HEK293 (cell line): ENCODE measurements around the gene PARD3.
A peak's percentile ranks its signal among the peaks of the same experiment; 100 is the strongest.

Source experiments
- CTCF ChIA-PET: fragments of 350-600 bp; formaldehyde crosslinking; extraction: SDS; loops from one replicate; lab custom pipeline; 2021; ENCODE audit warnings: antibody characterized with exemption; lab: Yijun Ruan, JAX
- POLR2A ChIA-PET: fragments of 300-600 bp; formaldehyde crosslinking; extraction: SDS; loops from one replicate; lab custom pipeline; 2020; ENCODE audit warnings: antibody characterized with exemption, inconsistent platforms; lab: Yijun Ruan, JAX
- H3K27ac ChIP-seq: fragments of 200-500 bp; sonication (Bioruptor generic); 2 replicates; pipeline ENCODE4 v1.5.1; 2014; ENCODE audit warnings: low read depth, low read length, control low read depth, inconsistent platforms; ENCODE audit errors: extremely low read depth
- H3K36me3 ChIP-seq, 2 experiments: fragments of 200-500 bp in 1 of 2; sonication (Bioruptor generic) in 1 of 2; 1 replicate in 1 of 2; 2 replicates in 1 of 2; pipeline ENCODE4 v1.5.1; 2014 to 2017; ENCODE audit warnings: inconsistent platforms in 2 of 2, low read length in 2 of 2; ENCODE audit not compliant: control insufficient read depth in 2 of 2, insufficient read depth in 1 of 2
- H3K4me1 ChIP-seq: fragments of 200-500 bp; sonication (Bioruptor generic); 2 replicates; pipeline ENCODE4 v1.5.1; 2014; ENCODE audit warnings: mild to moderate bottlenecking, low read length, inconsistent platforms; ENCODE audit not compliant: control insufficient read depth, insufficient read depth
- H3K4me3 ChIP-seq: 2 replicates; pipeline ENCODE4 v1.5.1; 2011; ENCODE audit warnings: low read depth, mild to moderate bottlenecking, control low read depth, low read length, moderate library complexity
- H3K9me3 ChIP-seq: fragments of 200-500 bp; sonication (Bioruptor generic); 2 replicates; pipeline ENCODE4 v1.5.1; 2014; ENCODE audit warnings: low read depth, low read length, inconsistent platforms; ENCODE audit not compliant: control insufficient read depth, insufficient read depth
- ATF2 ChIP-seq: fragments of 450-650 bp; formaldehyde crosslinking; IDR thresholded peaks from 2 replicates; pipeline ENCODE4 v1.5.1; 2016; ENCODE audit warnings: missing biosample characterization, missing genetic modification characterization, low read depth
- INSM2 ChIP-seq: fragments of 450-650 bp; formaldehyde crosslinking; IDR thresholded peaks from 2 replicates; pipeline ENCODE4 v1.5.1; 2016; ENCODE audit warnings: missing biosample characterization, missing genetic modification characterization
- MEIS1 ChIP-seq: sonication (generic); formaldehyde crosslinking; IDR thresholded peaks from 2 replicates; pipeline ENCODE4 v1.8.1; 2022; ENCODE audit warnings: missing genetic modification reagents, mild to moderate bottlenecking, borderline replicate concordance
- RBAK ChIP-seq: fragments of 450-650 bp; formaldehyde crosslinking; IDR thresholded peaks from 2 replicates; pipeline ENCODE4 v1.5.1; 2016; ENCODE audit warnings: missing biosample characterization, missing genetic modification characterization
- SP7 ChIP-seq: fragments of 450-650 bp; formaldehyde crosslinking; IDR thresholded peaks from 2 replicates; pipeline ENCODE4 v1.5.1; 2016; ENCODE audit warnings: missing biosample characterization, missing genetic modification characterization
- TRIM28 ChIP-seq: IDR thresholded peaks from 2 replicates; pipeline ENCODE4 v1.6.1; 2011; ENCODE audit warnings: low read length, control low read depth, borderline replicate concordance
- ZBTB20 ChIP-seq: fragments of 450-650 bp; formaldehyde crosslinking; IDR thresholded peaks from 2 replicates; pipeline ENCODE4 v1.5.1; 2016; ENCODE audit warnings: missing biosample characterization, missing genetic modification characterization
- ZBTB26 ChIP-seq: fragments of 450-650 bp; formaldehyde crosslinking; optimal IDR thresholded peaks from 2 replicates; pipeline ENCODE3; 2016; ENCODE audit warnings: missing biosample characterization, mild to moderate bottlenecking, missing genetic modification characterization
- ZFHX2 ChIP-seq: fragments of 450-650 bp; formaldehyde crosslinking; conservative IDR thresholded peaks from 2 replicates; pipeline ENCODE4 v1.5.1; 2016; ENCODE audit warnings: missing biosample characterization, missing genetic modification characterization
- ZFP41 ChIP-seq: fragments of 450-650 bp; formaldehyde crosslinking; IDR thresholded peaks from 2 replicates; pipeline ENCODE4 v1.5.1; 2016; ENCODE audit warnings: missing biosample characterization, missing genetic modification characterization, borderline replicate concordance
- ZNF112 ChIP-seq: fragments of 450-650 bp; formaldehyde crosslinking; IDR thresholded peaks from 2 replicates; pipeline ENCODE4 v1.5.0; 2017; ENCODE audit warnings: missing biosample characterization, missing genetic modification characterization
- ZNF121 ChIP-seq: fragments of 450-650 bp; formaldehyde crosslinking; IDR thresholded peaks from 2 replicates; pipeline ENCODE4 v1.5.1; 2016; ENCODE audit warnings: missing biosample characterization, missing genetic modification characterization
- ZNF169 ChIP-seq: fragments of 450-650 bp; formaldehyde crosslinking; IDR thresholded peaks from 2 replicates; pipeline ENCODE4 v1.5.1; 2016; ENCODE audit warnings: missing biosample characterization, missing genetic modification characterization
- ZNF18 ChIP-seq: fragments of 450-650 bp; formaldehyde crosslinking; IDR thresholded peaks from 2 replicates; pipeline ENCODE4 v1.5.1; 2016; ENCODE audit warnings: missing biosample characterization, missing genetic modification characterization
- ZNF221 ChIP-seq: fragments of 450-650 bp; formaldehyde crosslinking; IDR thresholded peaks from 2 replicates; pipeline ENCODE4 v1.5.1; 2017; ENCODE audit warnings: missing biosample characterization, missing genetic modification characterization, borderline replicate concordance
- ZNF426 ChIP-seq: fragments of 450-650 bp; formaldehyde crosslinking; IDR thresholded peaks from 2 replicates; pipeline ENCODE4 v1.5.1; 2017; ENCODE audit warnings: missing biosample characterization, missing genetic modification characterization, mild to moderate bottlenecking, inconsistent platforms, moderate library complexity
- ZNF48 ChIP-seq: fragments of 450-650 bp; formaldehyde crosslinking; IDR thresholded peaks from 2 replicates; pipeline ENCODE4 v1.5.1; 2016; ENCODE audit warnings: missing biosample characterization, missing genetic modification characterization
- ZNF561 ChIP-seq: fragments of 450-650 bp; IDR thresholded peaks from 2 replicates; pipeline ENCODE4 v1.5.1; 2018; ENCODE audit warnings: missing biosample characterization, missing genetic modification characterization, borderline replicate concordance
- ZNF843 ChIP-seq: fragments of 450-650 bp; formaldehyde crosslinking; IDR thresholded peaks from 2 replicates; pipeline ENCODE4 v1.5.1; 2016; ENCODE audit warnings: missing biosample characterization, missing genetic modification characterization
- TF ChIP-seq, protein P1 (sequence below): fragments of 450-650 bp; formaldehyde crosslinking; conservative IDR thresholded peaks from 2 replicates; pipeline ENCODE4 v1.5.1; 2016; ENCODE audit warnings: low read depth, missing biosample characterization, missing genetic modification characterization
- TF ChIP-seq, protein P2 (sequence below): IDR thresholded peaks from 2 replicates; pipeline ENCODE4 v1.6.1; 2011; ENCODE audit warnings: mild to moderate bottlenecking, low read depth, low read length, borderline replicate concordance
- TF ChIP-seq, protein P3 (sequence below): fragments of 450-650 bp; formaldehyde crosslinking; IDR thresholded peaks from 2 replicates; pipeline ENCODE4 v1.5.1; 2017; ENCODE audit warnings: missing biosample characterization, missing genetic modification characterization

PARD3 gene

DNA sequence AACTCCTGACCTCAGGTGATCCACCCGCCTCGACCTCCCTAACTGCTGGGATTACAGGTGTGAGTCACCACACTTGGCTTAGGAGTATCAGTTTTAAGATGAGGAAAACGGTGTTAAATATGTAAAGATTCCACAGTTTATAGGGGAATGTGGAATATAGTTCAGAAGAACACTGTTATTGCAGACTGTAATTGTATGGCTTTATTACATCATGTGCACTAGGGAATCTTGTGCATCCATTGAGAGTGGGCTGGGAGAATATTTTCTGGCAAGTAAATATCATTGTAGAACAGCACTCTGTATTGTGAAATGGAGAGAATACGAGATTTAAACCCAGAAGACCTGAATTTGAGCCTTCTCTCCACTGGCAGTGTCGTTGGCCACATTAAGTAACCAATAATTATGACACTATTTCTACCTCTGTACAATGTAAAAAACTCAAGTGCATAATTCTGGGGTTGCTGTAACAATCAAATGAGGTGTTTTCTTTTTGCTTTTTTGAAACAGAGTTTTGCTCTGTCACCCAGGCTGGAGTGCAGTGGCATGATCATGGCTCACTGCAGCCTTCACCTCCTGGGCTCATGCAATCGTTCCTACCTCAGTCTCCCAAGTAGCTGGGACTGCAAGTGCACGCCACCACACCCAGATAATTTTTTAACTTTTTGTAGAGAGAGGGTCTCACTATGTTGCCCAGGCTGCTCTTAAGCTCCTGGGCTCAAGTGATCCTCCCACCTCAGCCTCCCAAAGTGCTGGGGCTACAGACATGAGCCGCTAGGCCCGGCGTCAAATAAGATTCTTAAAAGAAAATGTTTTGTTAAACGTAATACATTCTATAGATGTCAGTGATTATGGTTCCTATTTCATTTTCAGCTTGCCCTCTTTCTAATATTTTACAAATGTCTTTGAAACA is 12.0 kb upstream of the PARD3 start:
- H3K36me3 ChIP-seq, result no peaks in the 10 kb centered on the region
- POLR2A ChIA-PET, result no interaction called here
- no peak overlapping the region for H3K4me3 ChIP-seq
- CTCF ChIA-PET, result interaction anchor here (0.7 to 1.0 kb wide), 2 partner anchors 17 to 73 kb away, joined by 3 to 4 read pairs; no protein-coding TSS in a partner anchor
- H3K9me3 ChIP-seq, result no peaks in the 10 kb centered on the region
- no peak overlapping the region for H3K27ac ChIP-seq
- H3K4me1 ChIP-seq, result no peaks in the 10 kb centered on the region; the same call in 1 of the 2 replicates
- TF ChIP-seq, protein P1, sequence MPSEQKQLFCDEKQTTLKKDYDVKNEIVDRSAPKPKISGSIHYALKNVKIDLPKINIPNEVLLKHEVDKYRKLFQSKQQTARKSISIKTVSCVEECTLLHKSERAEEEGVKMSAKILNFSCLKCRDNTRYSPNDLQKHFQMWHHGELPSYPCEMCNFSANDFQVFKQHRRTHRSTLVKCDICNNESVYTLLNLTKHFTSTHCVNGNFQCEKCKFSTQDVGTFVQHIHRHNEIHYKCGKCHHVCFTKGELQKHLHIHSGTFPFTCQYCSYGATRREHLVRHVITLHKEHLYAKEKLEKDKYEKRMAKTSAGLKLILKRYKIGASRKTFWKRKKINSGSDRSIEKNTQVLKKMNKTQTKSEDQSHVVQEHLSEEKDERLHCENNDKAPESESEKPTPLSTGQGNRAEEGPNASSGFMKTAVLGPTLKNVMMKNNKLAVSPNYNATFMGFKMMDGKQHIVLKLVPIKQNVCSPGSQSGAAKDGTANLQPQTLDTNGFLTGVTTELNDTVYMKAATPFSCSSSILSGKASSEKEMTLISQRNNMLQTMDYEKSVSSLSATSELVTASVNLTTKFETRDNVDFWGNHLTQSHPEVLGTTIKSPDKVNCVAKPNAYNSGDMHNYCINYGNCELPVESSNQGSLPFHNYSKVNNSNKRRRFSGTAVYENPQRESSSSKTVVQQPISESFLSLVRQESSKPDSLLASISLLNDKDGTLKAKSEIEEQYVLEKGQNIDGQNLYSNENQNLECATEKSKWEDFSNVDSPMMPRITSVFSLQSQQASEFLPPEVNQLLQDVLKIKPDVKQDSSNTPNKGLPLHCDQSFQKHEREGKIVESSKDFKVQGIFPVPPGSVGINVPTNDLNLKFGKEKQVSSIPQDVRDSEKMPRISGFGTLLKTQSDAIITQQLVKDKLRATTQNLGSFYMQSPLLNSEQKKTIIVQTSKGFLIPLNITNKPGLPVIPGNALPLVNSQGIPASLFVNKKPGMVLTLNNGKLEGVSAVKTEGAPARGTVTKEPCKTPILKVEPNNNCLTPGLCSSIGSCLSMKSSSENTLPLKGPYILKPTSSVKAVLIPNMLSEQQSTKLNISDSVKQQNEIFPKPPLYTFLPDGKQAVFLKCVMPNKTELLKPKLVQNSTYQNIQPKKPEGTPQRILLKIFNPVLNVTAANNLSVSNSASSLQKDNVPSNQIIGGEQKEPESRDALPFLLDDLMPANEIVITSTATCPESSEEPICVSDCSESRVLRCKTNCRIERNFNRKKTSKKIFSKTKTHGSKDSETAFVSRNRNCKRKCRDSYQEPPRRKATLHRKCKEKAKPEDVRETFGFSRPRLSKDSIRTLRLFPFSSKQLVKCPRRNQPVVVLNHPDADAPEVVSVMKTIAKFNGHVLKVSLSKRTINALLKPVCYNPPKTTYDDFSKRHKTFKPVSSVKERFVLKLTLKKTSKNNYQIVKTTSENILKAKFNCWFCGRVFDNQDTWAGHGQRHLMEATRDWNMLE, result 0 out of 2 replicates have a peak, but pooled peaks have one; percentile 16
- TF ChIP-seq TRIM28 (no peak), ZNF561 (tag by site-specific recombination) (no peak), SP7 (peak; percentile 98), ZFHX2 (no peak), ZNF169 (tag by site-specific recombination) (no peak), ZBTB26 (tag by site-specific recombination) (no peak), ZNF112 (tag by site-specific recombination) (no peak), ZNF843 (no peak), ZFP41 (tag by site-specific recombination) (no peak), ZNF121 (tag by site-specific recombination) (peak; percentile 51; the same call in 1 of the 2 replicates), MEIS1 (CRISPR knock-in tag) (no peak), RBAK (tag by site-specific recombination) (no peak), INSM2 (tag by site-specific recombination) (no peak), ZNF18 (no peak), ZNF48 (tag by site-specific recombination) (no peak), ZNF426 (tag by site-specific recombination) (no peak), ZBTB20 (tag by site-specific recombination) (0 out of 2 replicates have a peak, but pooled peaks have one; percentile 40), ZNF221 (tag by site-specific recombination) (no peak), ATF2 (tag by site-specific recombination) (no peak)
- TF ChIP-seq, protein P2, sequence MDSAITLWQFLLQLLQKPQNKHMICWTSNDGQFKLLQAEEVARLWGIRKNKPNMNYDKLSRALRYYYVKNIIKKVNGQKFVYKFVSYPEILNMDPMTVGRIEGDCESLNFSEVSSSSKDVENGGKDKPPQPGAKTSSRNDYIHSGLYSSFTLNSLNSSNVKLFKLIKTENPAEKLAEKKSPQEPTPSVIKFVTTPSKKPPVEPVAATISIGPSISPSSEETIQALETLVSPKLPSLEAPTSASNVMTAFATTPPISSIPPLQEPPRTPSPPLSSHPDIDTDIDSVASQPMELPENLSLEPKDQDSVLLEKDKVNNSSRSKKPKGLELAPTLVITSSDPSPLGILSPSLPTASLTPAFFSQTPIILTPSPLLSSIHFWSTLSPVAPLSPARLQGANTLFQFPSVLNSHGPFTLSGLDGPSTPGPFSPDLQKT, result no peak
- TF ChIP-seq, protein P3, sequence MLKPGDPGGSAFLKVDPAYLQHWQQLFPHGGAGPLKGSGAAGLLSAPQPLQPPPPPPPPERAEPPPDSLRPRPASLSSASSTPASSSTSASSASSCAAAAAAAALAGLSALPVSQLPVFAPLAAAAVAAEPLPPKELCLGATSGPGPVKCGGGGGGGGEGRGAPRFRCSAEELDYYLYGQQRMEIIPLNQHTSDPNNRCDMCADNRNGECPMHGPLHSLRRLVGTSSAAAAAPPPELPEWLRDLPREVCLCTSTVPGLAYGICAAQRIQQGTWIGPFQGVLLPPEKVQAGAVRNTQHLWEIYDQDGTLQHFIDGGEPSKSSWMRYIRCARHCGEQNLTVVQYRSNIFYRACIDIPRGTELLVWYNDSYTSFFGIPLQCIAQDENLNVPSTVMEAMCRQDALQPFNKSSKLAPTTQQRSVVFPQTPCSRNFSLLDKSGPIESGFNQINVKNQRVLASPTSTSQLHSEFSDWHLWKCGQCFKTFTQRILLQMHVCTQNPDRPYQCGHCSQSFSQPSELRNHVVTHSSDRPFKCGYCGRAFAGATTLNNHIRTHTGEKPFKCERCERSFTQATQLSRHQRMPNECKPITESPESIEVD (tag by site-specific recombination), result peak; percentile 48; the same call in 1 of the 2 replicates
